Activated effector memory CD4-positive, alpha-beta T cell treated with Interleukin-2 at 50 U/mL for 16 hours (primary cell): ENCODE results near the gene POU6F2.

Source experiments
- DNase-seq: peaks from one replicate; pipeline ENCODE4 v3.0.0-alpha.2; 2020

Gene POU6F2

GRCh38 chr7:39460486-39460885, 482.8 kb downstream of the POU6F2 start:
- no peak for DNase-seq

- DNase-seq = no peak
Observed at GRCh38 chr7:39461263-39461820, 483.6 kb downstream of the POU6F2 start.

DNA sequence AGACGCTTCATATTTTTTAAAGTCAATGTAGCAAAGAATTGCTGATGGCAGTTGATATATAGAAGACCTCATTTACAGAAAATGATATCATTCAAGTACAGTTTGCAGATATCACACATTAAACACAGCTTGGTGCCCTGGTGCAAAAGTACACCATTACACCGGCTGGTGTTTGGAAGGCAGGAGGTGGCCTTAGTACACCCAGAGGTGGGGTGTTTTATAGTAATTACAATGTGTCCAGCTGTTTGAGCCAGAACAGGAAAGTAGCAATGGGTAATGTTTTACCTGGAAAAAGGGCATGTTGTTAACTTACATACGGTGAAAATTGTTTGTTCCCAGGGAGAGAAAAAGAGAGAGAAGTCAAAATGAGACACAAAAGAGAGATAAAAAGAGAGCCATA, 485.5 kb downstream of the POU6F2 start:
- no peak for DNase-seq

DNA sequence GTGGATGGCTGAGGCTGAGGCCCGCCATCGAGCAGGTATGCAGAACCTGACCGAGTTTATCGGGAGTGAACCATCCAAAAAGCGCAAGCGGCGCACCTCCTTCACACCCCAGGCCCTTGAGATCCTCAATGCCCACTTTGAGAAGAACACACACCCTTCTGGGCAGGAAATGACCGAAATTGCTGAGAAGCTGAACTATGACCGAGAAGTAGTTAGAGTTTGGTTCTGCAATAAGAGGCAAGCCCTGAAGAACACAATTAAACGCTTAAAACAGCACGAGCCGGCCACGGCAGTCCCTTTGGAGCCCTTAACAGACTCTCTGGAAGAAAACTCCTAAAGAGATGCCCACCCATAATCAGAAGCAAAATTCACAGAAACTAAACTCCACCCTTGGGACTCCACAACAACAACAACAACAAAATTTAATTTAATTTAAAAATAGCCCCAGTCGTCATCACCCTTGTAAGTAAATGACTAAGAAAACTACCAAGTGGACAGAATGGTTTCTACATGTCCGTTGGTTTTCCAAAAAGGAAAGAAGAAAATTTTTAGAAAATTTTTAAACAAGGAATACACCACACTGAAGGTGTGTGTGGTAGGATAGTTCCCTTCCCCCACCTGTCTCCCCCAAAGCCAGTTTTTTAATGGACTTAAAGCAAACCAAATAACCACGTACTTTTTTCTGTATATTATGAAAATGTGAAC, 486.8 kb downstream of the POU6F2 start:
- no peak for DNase-seq

GRCh38 chr7:39465055-39465929, 487.6 kb downstream of the POU6F2 start:
- no peak for DNase-seq

- DNase-seq = no peak
Observed at GRCh38 chr7:39468261-39468660, 490.6 kb downstream of the POU6F2 start.

DNA sequence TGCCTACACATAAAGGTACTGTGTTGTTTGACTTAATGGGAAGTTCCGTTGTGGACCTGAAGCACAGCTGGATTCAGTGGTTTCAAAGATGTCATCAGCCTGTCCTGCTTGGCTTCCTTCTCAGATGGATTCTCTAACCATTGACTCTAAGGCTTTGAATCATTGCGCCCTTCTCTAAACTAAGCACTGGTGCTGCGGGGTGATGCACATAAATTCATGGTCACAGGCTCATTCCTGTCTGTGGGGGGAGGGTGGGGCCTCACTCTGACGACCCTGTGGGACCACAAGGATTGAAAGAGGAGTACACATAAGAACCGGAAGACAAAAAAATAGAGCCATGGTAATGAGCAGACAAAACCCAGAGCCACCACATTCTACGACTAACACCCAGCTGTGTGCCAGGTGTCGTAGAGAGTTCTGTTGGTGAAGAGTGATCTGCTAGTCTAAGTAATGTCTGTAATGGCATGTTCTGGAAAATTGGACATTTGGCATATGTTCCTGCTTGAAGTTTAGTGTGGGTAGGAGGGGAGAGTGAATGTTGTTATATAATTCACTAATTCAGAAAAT, 491.2 kb downstream of the POU6F2 start:
- DNase-seq = no peak

- no peak for DNase-seq
Observed at GRCh38 chr7:39480901-39481300, 503.2 kb downstream of the POU6F2 start.

DNA sequence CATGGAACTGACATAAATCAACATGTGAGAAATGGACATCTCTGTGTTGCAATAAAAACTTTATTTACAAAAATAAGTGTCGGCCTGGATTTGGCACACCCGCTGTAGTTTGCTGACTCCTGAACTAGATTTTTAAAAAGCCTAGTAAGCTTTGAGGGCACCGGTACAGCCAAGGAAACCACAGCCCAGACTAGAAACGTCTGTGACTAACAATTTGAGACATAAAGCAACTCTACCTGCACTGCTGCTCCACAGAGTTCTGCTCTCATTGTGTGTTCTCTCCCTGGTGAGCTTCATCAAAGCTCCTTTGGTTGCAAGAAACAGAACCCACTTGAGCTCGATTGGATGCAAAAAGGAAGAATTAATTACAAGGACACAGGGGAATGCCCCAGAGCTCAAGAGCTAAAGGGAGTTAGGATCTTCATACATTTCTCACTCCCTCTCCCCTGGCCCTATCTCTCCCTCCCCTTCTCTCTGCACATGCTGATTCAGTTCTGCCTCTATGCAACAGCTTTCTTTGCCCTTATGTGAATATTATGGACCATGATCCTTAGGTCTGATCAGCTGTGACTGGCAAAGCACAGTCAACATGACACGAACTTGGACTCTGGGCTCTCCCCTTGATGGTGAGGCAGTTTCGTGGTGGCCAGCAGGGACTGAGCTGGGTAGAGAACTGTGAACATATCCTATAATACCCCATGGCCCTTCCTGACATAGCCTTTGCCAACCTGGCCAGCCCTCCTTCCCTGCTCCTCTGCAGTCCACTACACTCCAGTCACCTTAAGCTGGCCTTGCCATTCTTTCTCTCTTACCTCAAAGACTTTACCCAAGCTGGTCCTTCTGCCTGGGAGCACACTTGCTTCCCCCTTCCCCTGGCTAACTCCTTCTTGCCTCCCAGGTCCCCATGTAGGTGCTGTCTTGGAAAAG, 511.0 kb downstream of the POU6F2 start:
- DNase-seq = no peak

GRCh38 chr7:39490296-39490695, 512.6 kb downstream of the POU6F2 start:
- DNase-seq = no peak

GRCh38 chr7:39493934-39494333, 516.2 kb downstream of the POU6F2 start:
- DNase-seq = no peak

GRCh38 chr7:39501358-39501757, 523.6 kb downstream of the POU6F2 start:
- DNase-seq = no peak

- no peak for DNase-seq
Observed at GRCh38 chr7:39504963-39505362, 527.3 kb downstream of the POU6F2 start.

DNA sequence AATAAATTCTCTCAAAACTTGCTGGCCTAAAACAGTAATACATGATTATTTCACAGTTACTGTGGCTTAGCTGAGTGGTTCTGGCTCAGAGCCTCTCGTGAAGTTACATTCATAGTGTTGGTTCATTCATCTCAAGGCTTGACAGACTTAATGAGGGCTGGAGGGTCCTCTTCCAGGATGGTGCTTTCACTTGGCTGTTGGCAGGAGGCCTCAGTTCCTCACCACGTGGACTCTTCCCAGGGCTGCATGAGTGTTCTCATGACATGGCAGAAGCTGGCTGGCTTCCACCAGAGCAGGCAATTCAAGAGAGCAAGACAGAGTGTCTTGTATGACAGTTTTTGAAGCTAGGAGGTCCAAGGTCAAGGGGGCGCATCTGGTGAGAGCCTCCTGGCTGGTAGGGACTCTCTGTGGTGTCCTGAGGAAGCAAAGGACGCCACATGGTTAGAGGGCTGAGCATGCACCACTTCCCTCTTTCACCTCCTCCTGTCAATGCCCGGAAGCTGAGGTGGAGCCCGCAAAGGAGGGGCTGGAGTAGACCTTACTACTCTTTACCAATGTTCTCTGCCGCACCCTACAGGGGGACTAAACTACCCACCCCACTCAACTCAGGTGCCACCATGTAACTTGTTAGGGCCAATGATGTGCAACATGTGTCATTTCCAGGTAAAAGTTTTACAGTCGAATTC, 530.3 kb downstream of the POU6F2 start:
- no peak for DNase-seq

- no peak for DNase-seq
Observed at GRCh38 chr7:39509436-39509835, 531.7 kb downstream of the POU6F2 start.

GRCh38 chr7:39509912-39510311, 532.2 kb downstream of the POU6F2 start:
- DNase-seq = no peak

- no peak for DNase-seq
Observed at GRCh38 chr7:39510864-39511354, 533.2 kb downstream of the POU6F2 start.

DNA sequence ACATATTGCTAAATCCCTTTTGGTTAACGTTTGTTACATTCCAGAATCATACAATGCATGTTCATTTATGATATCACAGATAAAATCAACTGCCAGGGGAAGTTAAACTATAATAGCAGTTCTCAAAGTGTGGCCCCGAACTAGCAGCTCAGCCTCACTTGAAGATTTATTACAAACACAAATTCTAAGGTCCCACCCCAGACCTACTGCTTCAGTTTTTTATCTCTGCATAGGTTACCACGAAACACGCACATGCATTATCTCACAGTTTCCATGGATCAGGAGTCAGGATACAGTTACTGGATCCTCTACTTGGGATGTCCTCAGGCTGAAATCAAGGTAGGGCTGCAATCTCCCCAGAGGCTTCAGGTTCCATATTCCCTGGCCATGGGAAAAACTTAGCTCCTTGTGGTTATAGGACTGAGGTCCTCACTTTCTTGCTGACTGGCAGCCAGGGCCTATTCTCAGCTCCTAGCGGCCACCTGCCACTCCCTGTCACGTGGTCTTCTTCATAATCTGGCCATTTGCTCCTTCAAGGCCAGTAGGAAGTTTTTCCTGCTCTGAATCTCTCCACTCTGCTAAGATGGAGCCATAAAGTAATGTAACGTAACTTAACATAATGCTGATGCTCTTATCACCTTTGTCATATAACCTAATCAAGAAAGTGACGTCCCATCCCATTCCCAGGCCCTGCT, 538.0 kb downstream of the POU6F2 start:
- no peak for DNase-seq

- DNase-seq = no peak
Observed at GRCh38 chr7:39516498-39516897, 538.8 kb downstream of the POU6F2 start.

DNA sequence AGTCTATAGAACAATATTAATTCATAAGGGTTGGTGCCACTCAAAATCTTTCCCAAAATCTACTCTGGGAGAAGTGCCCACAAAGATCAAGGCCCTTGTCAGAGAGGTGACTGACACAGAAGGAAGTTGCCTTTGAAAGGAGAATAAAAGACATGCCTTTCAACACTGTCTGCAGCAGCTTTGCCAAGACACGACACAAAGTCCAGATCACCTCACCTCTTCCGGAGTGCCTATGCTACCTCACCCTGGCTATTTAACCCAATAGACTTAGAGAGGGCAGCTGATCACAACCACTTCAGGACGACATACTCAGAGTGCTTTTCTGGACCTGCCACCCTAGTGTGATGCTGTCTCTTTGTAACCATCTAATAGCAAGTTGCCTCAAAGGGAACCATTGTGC, 539.5 kb downstream of the POU6F2 start:
- no peak for DNase-seq
